HG03432 (cell line): ENCODE results near the gene ADAMTS17.

Experiments used
- ATAC-seq: cut with Tn5 transposase; IDR thresholded peaks from one replicate; pipeline ENCODE4 v1.9.1; 2021; ENCODE audit warnings: mild to moderate bottlenecking, moderate library complexity; ENCODE audit not compliant: unreplicated experiment

The ADAMTS17 gene

DNA sequence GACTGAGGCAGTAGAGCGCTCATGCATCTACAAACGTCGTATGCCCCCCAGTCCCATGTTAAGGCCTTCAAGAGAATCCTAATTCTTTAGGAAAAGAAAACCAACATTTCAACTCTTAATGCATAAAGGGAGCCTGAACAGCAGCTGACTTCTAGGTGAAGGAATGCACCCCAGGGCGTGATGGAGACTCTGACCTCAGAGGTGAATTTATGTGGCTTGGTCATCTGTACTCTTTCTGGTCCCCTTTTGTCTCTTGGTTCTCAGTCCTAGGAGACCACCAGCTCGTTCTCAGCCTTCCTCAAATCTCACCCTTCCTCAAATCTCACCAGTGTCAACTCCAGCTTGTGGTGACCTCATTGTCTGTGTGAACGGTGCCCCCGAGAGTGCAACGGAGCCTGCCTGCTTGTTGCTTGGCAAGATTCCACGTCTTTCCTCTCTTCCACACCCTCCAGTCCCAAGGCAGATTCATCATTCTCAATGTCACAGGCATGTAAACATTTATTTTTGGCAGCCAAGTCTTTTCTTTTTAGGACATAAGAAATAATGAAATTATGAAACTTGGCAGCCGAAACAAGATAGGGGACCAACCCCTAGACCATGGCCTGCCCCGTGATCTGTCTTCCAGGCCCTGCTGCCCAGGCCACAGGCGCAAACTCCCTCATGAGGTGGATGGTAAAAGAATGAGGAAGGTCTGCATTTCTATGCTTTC, 166.2 kb downstream of the ADAMTS17 start:
- ATAC-seq, result no peak

DNA sequence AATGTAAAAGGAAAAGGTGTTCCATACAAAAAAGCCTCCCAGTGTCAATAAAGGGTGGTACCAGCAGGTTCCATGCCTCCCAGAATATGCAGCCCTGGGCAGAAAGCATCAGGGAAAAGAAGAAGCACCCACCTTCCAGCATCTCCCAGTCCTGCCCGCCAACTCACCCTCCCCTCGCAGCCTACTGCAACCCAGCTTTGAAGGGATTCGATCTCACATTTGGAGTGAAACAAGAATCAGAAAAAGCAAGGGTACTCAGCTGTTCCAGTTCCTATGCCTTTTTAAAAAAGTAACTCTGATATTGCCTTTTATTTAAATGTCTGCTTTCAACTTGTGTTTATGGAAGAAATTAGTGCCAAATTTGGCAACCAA, 166.9 kb downstream of the ADAMTS17 start:
- ATAC-seq, result no peak

DNA sequence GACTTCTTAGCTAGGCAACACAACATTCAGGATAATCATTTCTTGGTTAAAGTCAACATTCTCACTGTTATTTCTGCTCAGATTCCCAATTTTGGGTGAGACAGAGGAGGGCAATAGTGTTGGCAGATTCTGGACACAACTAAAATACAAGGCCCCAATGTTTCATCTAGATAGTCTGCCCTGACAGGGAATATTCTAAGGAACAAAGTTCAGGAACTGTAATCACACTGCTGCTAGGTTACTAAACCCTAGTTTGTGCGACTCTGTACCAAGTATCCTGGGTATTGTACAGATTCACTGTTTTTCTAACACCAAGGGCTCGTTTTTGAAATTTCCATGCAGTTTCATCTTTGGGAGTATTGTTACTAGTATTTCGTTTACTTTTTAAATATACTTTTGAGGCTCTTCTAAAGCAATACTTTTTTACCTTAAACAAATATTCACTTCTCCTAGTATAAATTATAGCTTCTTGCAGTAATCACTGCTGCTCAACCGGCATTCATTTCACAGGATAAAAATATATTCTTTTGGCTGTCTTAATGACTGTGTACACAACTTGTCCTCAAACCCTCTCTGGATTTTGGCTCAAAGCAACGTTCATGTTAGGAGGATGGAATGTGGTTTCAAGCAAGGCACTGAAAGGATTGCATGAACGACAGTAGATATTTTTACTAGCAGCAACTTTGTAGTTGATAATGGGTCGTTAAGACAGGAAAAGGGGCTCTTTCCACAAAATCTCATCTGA, 167.4 kb downstream of the ADAMTS17 start:
- no peak for ATAC-seq

DNA sequence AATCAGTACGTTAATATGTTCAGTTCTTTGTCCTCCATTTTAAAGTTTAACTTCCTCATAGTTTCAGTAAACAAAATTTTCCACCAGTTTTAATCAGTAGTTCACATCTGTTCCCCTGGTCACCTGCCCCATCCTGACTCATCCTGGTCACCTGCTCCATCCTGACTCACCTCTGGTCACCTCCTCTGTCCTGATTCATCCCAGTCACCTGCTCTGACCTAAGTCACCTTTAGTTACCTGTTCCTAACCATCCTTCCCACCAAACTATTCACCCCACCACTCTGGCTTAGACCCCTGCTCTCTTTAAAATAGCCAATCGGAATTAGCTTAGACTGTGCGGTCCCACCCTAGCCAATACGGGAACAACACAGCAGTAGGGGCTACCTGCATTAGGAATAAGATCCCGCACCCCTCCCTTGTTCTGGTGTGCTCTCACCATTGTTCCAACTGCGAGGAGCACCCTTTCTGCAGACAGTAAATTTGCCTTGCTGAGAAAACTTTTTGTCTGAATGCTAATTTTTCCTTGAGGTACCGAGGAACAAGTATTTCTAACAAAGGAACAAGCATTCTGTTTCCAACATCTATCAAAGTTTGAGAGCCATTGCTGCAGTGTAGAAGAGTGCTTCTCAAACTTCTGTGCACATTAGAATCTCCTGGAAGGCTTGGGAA, 169.3 kb downstream of the ADAMTS17 start:
- ATAC-seq, result no peak

DNA sequence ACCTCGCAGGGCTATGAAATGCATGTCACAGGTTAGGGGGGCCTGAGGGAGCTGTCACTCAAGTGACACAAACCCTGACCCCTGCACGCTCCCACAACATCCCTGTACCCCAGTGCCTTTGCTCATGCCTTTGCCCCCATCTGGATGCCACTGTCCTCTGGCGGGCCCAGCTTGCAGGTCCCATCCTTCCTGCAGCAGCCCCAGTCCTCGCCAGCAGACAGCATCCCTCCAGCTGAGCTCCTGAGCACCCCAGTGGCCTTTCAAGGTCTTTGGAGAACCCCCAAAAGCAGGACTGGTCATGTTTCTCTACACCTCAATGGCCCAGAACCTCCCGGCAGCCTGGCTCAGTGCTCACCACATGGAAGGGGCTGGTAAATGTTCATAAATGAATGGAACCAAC, 170.4 kb downstream of the ADAMTS17 start:
- ATAC-seq, result no peak

DNA sequence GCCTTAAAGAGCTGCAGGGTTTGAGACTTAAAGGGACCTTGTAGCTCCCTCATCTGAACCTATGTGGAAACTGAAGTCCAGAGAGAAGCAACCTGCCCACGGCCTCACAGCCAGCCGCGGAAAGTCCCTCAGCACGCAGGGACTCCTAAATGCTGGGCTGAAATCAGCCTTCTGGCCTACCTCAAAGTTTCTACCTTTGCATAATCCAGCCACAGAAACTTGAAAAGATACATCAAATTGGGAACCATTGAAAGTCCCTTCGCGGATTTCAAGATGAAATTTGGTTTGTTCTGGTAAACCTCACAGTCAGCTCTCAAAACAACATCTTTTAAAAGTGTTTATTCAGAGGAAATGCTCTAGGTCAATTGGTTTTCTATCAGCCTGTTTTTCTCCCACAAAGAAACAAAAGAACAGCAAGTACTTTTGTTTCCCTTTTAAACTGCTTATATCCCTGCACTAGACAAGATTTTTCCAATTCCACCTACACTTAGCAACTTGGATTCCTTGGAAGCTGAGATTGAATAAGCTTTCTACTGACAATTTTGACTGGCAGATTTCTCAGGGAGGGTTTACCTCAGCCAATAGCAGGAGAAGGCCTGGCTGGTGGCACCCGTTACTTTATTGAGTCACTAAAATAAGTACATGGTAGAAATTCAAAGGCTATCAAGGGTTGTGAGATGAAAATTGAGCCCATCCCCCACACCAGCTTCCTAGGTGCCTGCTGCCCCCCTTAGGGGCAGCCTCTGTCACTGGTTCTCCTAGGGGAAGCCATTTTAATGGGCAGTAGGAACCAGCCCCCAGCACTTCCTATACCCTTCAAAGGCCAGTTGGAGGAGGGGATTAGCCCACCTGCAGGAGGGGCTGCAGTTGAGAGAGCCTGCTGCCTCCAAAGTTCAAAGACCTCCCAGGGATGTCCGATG, 171.2 kb downstream of the ADAMTS17 start:
- ATAC-seq, result peak; percentile 95

DNA sequence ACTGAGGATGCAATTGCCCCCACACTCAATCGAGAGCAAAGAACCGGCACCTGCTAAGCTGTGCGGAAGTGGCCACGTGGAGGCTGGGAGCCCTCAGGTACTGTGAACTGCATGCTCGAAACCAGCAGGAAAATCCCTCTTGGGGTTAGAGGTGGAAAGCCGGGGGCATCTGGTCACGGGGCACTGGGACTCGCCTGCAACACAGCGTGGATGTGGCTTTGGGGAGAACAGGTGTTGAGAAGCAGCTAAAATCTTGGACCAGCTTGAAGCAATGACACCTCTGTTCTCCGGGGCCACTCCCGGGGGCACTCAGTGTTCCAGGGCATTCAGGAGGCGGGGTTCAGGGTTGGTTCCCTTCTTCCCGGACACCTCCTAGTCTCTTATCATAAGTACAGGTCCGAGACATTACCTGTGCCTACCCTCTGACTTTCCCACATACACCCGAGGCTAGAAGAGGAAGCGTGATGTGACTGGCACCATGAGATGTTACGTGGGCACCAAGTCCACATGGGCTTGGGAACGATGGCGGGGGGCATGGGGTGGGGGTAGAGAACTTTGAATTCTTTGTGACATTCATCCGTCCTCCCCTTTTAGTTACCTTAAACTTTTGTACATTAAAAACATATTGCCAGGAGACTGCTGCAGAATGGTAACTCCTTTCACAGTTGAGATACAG, 172.0 kb downstream of the ADAMTS17 start:
- ATAC-seq, result peak; percentile 3

DNA sequence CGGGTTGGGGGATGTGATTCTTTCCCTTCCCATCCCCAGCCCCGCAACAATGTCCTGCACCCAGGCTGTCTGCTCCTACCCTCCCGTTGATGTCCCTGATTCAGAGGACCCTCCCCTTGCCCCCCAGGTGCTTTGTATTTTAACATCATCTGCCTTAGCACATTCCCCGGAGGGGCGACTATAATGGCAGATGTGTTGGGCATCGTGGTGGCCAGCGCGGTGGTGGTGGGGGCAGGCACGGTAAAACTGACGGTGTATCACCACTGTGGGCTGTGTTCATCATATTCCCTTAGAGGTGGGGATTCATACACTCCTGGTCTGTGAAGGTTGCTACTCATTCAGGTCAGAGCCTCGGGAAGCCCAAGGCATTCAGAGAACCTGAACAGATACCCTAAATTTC, 173.0 kb downstream of the ADAMTS17 start:
- ATAC-seq, result no peak

DNA sequence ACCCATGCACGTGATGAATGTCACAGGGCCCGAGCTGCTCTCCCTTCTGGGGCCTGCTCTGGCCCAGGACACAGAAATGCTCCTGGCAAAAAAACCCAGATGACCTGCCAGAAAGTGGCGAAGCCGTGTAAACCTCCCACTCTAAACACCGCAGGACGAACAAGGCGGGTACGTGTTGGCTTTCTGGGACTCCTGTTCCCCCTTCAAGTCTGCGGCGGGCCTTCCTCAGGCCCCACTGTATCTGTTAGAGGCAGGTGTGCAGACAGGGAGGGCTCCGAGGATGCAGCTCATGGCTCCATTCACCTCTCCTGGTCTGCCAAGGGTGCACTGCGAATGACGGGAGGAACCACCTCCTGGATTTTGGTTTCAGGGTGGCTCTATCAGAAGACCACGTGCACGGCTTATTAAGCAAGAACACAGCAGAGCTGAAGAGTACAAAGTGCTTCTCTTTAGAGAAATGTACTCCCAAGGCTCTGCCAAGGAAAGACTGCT, 173.8 kb downstream of the ADAMTS17 start:
- no peak for ATAC-seq

DNA sequence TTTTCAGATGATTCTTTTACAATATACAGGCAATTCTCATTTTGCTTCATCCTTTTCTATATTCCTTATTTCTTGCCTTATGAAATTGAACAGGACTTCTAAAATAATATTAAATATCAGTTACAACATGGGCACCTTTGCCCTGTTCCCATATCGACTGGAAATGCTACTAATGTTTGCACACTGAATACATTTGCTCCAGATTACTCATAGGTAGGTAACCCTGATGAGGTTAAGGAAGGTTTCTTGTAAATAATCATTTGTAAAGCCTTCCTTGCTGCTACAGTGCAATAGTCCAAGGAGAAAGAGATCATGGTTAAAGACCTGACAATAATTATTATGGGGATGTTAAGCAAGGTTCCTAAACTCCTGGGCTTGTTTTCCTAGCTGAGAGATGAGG, 175.5 kb downstream of the ADAMTS17 start:
- no peak for ATAC-seq

DNA sequence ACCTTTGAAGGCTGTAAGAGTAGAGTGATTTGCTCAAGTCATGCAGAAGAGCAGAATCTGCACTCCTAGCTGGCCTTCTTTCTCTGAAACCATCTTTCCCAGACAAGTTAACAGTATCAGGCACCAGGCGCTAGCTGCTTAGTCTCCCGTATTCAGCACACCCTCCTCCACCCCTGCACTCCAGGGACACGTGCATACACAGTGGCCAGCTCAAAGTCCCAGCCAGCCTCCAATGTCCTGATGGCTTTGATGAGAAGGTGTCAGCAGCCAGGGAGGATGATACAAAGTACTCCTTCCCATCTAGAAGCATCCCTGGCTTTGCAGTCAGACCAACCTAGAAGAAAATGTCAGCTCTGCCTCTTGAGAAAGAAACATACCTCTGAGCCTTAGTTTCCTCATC, 177.8 kb downstream of the ADAMTS17 start:
- no peak for ATAC-seq

DNA sequence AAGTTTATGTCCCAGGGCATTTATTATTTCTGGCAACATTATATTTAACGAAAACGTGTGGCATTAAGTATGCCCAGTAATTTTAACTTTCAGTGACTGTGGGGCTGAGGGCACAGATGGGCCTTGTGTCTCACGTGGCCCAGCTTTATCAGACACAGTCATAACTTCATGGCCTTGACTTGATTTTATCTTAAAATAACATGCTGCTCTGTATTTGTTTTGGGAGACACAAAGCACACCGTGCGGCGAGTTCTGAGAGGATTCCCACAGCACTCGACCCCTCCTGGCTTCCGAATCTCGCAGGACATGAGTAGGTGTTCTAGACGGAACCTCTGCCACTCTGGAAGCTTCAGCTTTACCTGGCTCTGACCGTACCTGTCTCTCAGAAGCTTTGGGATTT, 180.8 kb downstream of the ADAMTS17 start:
- ATAC-seq, result no peak

DNA sequence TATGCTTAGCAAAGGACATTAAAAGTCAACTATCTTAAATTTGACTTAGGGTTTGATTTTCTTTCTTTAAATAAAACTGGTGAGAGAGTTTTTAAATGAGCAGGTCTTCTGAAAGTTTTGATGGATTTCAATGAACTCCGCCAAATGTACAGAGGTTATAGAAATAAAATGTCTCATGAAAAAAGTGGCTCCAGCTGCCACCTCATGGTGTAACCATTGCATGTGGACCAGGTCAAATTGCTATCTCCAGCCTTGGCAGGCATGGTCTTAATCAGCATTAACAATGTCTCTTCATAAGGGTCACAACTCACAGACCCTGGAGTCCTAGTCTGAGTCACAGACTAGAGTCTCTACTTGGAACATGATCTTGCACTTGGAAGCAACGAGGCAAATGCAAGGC, 182.3 kb downstream of the ADAMTS17 start:
- no peak for ATAC-seq

DNA sequence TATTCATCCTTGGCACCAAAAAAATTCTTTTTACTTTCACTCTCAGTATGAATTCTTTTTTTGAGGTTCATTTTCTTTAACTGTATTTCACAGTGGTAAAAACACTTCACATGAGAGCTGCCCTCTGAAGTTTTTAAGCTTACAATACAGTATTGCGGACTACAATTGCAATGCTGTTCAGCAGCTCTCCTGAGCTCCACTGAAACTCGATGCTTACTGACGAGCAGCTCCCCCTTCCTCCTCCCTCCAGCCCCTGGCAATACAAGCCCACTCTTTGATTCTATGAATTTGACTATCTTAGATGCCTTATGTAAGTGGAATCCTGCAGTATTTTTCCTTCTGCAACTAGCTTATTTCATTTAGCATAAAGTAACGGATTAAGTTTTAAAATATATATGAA, 183.4 kb downstream of the ADAMTS17 start:
- no peak for ATAC-seq

DNA sequence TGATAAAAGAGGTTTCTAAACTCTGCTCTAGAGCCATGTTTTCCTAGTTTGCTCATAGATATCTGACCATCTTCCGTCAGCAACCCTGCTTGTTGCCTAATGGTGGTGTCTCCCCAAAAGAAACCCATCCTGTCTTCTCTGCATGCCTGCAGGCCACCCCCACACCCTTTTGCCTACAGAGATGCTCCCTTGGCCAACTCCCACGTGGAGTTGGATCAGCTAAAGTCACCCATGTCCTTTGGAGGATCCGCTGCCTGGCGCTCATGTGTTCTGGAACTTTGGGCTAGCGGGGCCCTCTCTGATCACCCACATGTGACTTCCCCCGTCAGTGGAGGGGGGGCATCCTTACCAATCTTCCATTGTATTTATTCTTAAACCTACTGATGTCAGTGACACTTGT, 185.6 kb downstream of the ADAMTS17 start:
- no peak for ATAC-seq

DNA sequence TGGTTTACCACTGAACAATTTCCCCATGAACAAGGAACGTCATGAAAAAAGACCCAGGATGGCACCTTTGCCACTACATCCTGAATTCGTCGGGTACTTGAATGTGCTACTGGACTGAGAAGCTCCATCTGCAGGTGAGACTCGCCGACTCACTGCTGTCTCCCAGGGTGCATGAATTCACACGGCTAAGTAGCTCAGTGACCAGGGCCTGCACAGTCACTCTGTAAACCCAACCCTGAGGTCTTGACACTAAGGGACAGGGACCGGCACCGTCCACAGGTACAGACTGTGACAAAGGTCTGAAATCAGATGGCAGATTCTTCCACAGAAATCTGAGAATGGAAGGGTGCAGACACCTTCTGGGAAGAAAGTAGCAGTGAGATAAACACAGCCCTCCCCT, 187.4 kb downstream of the ADAMTS17 start:
- ATAC-seq, result no peak

DNA sequence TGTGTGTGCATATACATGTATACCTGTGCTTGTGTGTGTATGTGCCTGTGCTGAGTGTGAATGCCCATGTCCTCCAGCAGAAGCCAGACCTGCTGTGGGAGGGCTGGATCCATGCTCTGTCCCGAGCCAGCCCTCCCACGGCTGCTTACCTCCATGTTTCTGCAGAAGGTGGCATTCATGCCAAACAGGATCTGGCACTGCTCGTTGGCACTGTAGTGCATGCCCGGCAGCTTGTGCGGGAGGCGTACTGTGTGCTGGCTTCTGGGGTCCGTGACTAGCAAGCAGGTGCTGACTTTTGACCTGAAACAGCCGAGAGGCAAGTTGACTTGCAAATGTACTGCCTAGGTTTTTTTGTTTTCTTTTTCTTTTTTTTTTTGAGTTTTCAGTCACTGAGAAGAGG, 189.3 kb downstream of the ADAMTS17 start:
- no peak for ATAC-seq

DNA sequence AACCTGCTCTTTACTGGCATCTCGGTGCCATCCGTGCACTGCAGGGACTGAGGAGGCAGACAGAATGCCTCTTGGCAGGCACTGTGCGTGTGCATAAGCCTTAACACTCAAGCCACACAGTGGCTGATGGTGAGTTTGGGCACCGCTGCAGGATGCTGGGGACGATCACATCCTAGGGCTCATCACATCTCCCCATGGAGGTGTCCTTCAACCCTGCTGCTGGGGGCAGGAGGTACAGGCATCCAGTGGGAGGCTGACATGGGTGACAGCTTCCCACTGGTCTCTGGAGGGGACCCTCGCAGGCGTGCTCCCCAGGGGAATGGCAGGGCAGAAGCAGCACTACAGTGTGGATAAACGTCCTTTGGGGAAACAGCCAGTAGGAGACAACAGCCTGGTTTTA, 190.9 kb downstream of the ADAMTS17 start:
- no peak for ATAC-seq

DNA sequence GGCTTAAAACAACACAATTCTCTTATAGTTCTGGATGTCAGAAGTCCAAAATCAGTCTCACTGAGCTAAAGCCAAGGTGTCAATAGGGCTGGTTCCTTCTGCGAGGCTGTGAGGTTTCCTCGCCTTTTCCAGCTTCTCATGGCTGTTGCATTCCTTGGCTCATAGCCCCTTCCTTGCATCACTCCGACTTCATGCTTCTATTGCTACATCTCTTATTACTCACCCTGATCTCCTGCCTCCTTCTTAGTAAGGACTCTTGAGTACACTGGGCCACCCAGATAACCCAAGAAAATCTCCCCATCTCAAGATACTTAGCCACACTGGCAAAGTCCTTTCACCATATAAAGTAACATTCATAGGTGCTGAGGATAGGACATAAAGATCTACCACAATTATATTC, 193.9 kb downstream of the ADAMTS17 start:
- no peak for ATAC-seq

DNA sequence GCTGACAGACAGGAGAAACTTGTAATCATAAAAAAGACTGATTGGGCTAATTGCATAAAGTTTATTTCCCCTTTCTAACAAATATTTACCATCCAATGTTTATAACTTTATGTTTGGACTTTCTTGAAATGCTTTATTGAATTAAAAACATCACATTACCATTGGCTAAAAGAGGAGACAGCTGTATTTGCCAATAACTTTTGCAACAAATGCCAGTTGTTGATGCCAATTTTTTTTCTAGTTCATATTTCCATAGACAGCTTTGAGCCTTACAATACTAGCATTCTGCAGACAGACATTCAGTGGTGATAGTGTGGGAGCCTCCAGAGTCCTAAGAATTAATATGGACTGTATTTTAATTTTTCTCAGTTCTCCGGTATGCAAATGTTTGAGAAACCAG, 198.4 kb downstream of the ADAMTS17 start:
- ATAC-seq, result no peak
